ENCODE measurements around the gene ANKHD1. TPM values are rescaled to one million over a fixed set of nuclear protein-coding genes. Genes with fewer than 3 reads are reported as not detected.

ANKHD1 gene
- total RNA-seq, 1 experiment from 2014 or later = 130 TPM

- POLR2A ChIA-PET = no interaction called here
- Histone ChIP-seq H3K4me3 (ENCODE audit: low read depth, low read length) (no peak overlapping the region), H3K9me3 (no peaks in the 10 kb centered on the region), H3K36me3 (ENCODE audit: control insufficient read depth, insufficient read depth, low read length) (no peaks in the 10 kb centered on the region), H3K4me1 (no peaks in the 10 kb centered on the region), H3K27me3 (replicated peaks; ENCODE audit: control insufficient read depth, insufficient read depth, low read length) (no peaks in the 10 kb centered on the region)
- CTCF ChIA-PET = no interaction called here
- no TSS peak for BruUV-seq (replicated peaks)
- no peaks in the 10 kb centered on the region for H3K9me3 Mint-ChIP-seq (ENCODE audit: unreplicated experiment)
- no peaks in the 10 kb centered on the region for H3K4me1 Mint-ChIP-seq (ENCODE audit: low read depth, unreplicated experiment)
- H3K4me3 Mint-ChIP-seq (ENCODE audit: unreplicated experiment) = no peak overlapping the region
- TF ChIP-seq CTCF (IDR thresholded peaks at IDR 0.05; ENCODE audit: insufficient read depth in 1 of 2, low read depth in 1 of 2, low read length in 1 of 2, severe bottlenecking in 1 of 2, unreplicated experiment in 1 of 2) = no peak
- DNase-seq = no peak
- H3K36me3 Mint-ChIP-seq (ENCODE audit: insufficient read depth, unreplicated experiment) = no peaks in the 10 kb centered on the region
- no peak overlapping the region for H3K27ac Mint-ChIP-seq (ENCODE audit: unreplicated experiment)
- intact Hi-C loops (cut with micrococcal nuclease; ENCODE audit: unreplicated experiment) = no loop called here
- H3K27me3 Mint-ChIP-seq (ENCODE audit: insufficient read depth, unreplicated experiment) = no peaks in the 10 kb centered on the region
Measured at GRCh38 chr5:140391312-140391711, 10.3 kb upstream of the ANKHD1 start.

GRCh38 chr5:140391732-140392131 is 9.9 kb upstream of the ANKHD1 start:
- H3K4me3 ChIP-seq (ENCODE audit: low read depth, low read length) = no peak overlapping the region
- ChIA-PET POLR2A (no interaction called here), CTCF (no interaction called here)
- Mint-ChIP-seq H3K36me3 (ENCODE audit: insufficient read depth, unreplicated experiment) (no peaks in the 10 kb centered on the region), H3K9me3 (ENCODE audit: unreplicated experiment) (no peaks in the 10 kb centered on the region), H3K27ac (ENCODE audit: unreplicated experiment) (no peak overlapping the region), H3K27me3 (ENCODE audit: insufficient read depth, unreplicated experiment) (no peaks in the 10 kb centered on the region), H3K4me1 (ENCODE audit: low read depth, unreplicated experiment) (no peaks in the 10 kb centered on the region), H3K4me3 (ENCODE audit: unreplicated experiment) (no peak overlapping the region)
- DNase-seq = no peak
- intact Hi-C loops (cut with micrococcal nuclease; ENCODE audit: unreplicated experiment) = no loop called here
- BruUV-seq (replicated peaks) = no TSS peak
- no peaks in the 10 kb centered on the region for H3K4me1 ChIP-seq
- no peak for TF ChIP-seq CTCF (IDR thresholded peaks at IDR 0.05; ENCODE audit: insufficient read depth in 1 of 2, low read depth in 1 of 2, low read length in 1 of 2, severe bottlenecking in 1 of 2, unreplicated experiment in 1 of 2)
- H3K27me3 ChIP-seq (replicated peaks; ENCODE audit: control insufficient read depth, insufficient read depth, low read length) = no peaks in the 10 kb centered on the region
- H3K36me3 ChIP-seq (ENCODE audit: control insufficient read depth, insufficient read depth, low read length) = no peaks in the 10 kb centered on the region
- H3K9me3 ChIP-seq = no peaks in the 10 kb centered on the region

GRCh38 chr5:140393738-140394137 is 7.9 kb upstream of the ANKHD1 start:
- Mint-ChIP-seq H3K27ac (ENCODE audit: unreplicated experiment) (no peak overlapping the region), H3K4me3 (ENCODE audit: unreplicated experiment) (no peak overlapping the region), H3K27me3 (ENCODE audit: insufficient read depth, unreplicated experiment) (no peaks in the 10 kb centered on the region), H3K9me3 (ENCODE audit: unreplicated experiment) (no peaks in the 10 kb centered on the region), H3K36me3 (ENCODE audit: insufficient read depth, unreplicated experiment) (no peaks in the 10 kb centered on the region), H3K4me1 (ENCODE audit: low read depth, unreplicated experiment) (no peaks in the 10 kb centered on the region)
- no peaks in the 10 kb centered on the region for H3K36me3 ChIP-seq (ENCODE audit: control insufficient read depth, insufficient read depth, low read length)
- no peak overlapping the region for H3K4me3 ChIP-seq (ENCODE audit: low read depth, low read length)
- POLR2A ChIA-PET = no interaction called here
- no peak for TF ChIP-seq CTCF (IDR thresholded peaks at IDR 0.05; ENCODE audit: insufficient read depth in 1 of 2, low read depth in 1 of 2, low read length in 1 of 2, severe bottlenecking in 1 of 2, unreplicated experiment in 1 of 2)
- intact Hi-C loops (cut with micrococcal nuclease; ENCODE audit: unreplicated experiment) = no loop called here
- CTCF ChIA-PET = no interaction called here
- no peaks in the 10 kb centered on the region for H3K9me3 ChIP-seq
- DNase-seq = no peak
- no TSS peak for BruUV-seq (replicated peaks)
- no peaks in the 10 kb centered on the region for H3K4me1 ChIP-seq
- no peaks in the 10 kb centered on the region for H3K27me3 ChIP-seq (replicated peaks; ENCODE audit: control insufficient read depth, insufficient read depth, low read length)
